HL-60 (cell line): ENCODE data around the gene OR51B5.

Experiments
- GABPA ChIP-seq: IDR thresholded peaks from 2 replicates; pipeline ENCODE4 v1.6.1; 2012; ENCODE audit warnings: low read depth
- POLR2AphosphoS5 ChIP-seq: IDR thresholded peaks from 2 replicates; pipeline ENCODE4 v1.6.1; 2012; ENCODE audit warnings: low read depth
- REST ChIP-seq: IDR thresholded peaks from 2 replicates; pipeline ENCODE4 v1.6.1; 2012; ENCODE audit warnings: low read depth; ENCODE audit not compliant: insufficient replicate concordance
- TF ChIP-seq, protein P1 (sequence below): IDR thresholded peaks from one replicate; pipeline ENCODE4 v1.5.1; 2011; ENCODE audit warnings: low read length, control low read depth, inconsistent platforms; ENCODE audit not compliant: insufficient read depth

- TF ChIP-seq, protein P1, sequence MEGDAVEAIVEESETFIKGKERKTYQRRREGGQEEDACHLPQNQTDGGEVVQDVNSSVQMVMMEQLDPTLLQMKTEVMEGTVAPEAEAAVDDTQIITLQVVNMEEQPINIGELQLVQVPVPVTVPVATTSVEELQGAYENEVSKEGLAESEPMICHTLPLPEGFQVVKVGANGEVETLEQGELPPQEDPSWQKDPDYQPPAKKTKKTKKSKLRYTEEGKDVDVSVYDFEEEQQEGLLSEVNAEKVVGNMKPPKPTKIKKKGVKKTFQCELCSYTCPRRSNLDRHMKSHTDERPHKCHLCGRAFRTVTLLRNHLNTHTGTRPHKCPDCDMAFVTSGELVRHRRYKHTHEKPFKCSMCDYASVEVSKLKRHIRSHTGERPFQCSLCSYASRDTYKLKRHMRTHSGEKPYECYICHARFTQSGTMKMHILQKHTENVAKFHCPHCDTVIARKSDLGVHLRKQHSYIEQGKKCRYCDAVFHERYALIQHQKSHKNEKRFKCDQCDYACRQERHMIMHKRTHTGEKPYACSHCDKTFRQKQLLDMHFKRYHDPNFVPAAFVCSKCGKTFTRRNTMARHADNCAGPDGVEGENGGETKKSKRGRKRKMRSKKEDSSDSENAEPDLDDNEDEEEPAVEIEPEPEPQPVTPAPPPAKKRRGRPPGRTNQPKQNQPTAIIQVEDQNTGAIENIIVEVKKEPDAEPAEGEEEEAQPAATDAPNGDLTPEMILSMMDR: no peak
- TF ChIP-seq POLR2AphosphoS5 (no peak), GABPA (no peak), REST (no peak)
Observed at GRCh38 chr11:5335170-5335569, 8.2 kb downstream of the OR51B5 start.
